22Rv1 (cell line): ENCODE results near the gene ENTPD8.

ENCODE experiments used
- CTCF ChIP-seq: fragments of 450-650 bp; IDR thresholded peaks from 2 replicates; pipeline ENCODE4 v1.5.1; 2017; ENCODE audit warnings: mild to moderate bottlenecking
- ZFX ChIP-seq: fragments of 450-650 bp; IDR thresholded peaks from 2 replicates; pipeline ENCODE4 v1.6.1; 2017; ENCODE audit warnings: antibody characterized with exemption, borderline replicate concordance

DNA sequence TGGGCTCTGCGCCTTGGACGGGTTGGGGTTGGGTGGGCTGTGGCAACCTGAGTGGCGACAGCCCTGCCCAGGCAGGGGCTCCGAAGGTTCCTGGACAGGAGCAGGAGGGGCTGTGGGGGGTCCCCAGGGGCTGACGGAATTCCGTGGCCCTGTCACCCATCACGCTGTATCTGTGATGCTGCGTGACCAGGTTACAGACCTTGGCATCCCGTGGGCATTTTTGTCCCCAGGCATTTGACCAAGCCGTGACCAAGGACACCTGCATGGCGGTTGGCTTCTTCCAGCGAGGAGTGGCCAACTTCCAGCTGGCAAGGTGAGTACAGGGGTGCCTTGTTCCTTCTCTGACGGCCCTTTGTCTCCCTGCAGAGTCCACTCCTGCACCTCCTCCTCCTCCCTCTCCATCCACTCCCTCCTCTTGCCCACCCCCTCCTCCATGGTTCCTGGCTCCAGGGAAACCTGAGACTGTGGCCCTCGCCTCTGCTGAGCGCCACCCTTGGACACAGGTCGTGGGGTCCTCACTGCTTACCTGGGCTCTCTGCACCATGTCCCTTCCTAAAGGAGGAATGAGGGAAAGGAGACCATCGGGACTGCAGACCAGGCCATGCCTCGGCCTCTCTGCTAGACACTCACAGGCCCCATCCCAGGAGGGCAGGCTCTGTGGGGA, 15.0 kb downstream of the ENTPD8 start:
- no peak for TF ChIP-seq CTCF
- TF ChIP-seq ZFX, result no peak
